ENCODE data around the gene CTNNA3. TPM values are rescaled to one million over a fixed set of nuclear protein-coding genes. Genes with fewer than 3 reads are reported as not detected.

The CTNNA3 gene
- total RNA-seq, 2 donors from 2014 or later = 3.2 to 7.2 TPM

DNA sequence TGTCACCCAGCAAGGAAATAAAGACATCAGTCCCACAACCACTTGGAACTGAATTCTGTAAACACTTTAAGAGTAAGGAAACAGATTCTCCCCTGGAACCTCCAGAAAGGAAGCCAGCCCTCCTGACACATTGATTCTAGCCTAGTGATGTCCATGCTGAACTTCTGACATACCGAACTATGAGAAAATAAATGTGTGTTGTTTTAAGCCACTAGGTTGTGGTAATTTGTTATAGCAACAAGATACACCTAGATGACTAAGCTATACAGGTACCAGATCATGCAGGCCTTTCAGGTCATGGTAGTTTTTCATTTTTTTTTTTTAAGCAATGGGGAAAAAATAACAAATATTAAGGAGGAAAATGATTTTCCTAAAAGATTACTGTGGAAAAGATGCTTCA, 807.8 kb downstream of the CTNNA3 start:
- Histone ChIP-seq H3K36me3 (ENCODE audit: control insufficient read depth, insufficient read depth, low read length) (no peaks in the 10 kb centered on the region), H3K27me3 (ENCODE audit: control insufficient read depth, insufficient read depth, low read length, poor library complexity, severe bottlenecking) (no peaks in the 10 kb centered on the region), H3K4me1 (ENCODE audit: control insufficient read depth, insufficient read depth, low read length) (no peaks in the 10 kb centered on the region), H3K9me3 (ENCODE audit: control insufficient read depth, low read length) (no peaks in the 10 kb centered on the region), H3K27ac (ENCODE audit: low read depth, low read length) (no peak overlapping the region), H3K4me3 (ENCODE audit: low read length) (no peak overlapping the region), H3K9ac (ENCODE audit: extremely low read depth, low read length, poor library complexity, severe bottlenecking) (no peak overlapping the region)
- H3K27ac Mint-ChIP-seq = no peak overlapping the region
- no peak for DNase-seq
- no peak overlapping the region for H3K4me3 Mint-ChIP-seq
- 92% methylated on average over 1 of the region's 1 CpG; no CpG with 5 or more reads in 1 of the 2 experiments for WGBS, 2 experiments (ENCODE audit: insufficient coverage in 1 of 2, insufficient read length in 1 of 2)
- H3K36me3 Mint-ChIP-seq (ENCODE audit: low read depth) = no peaks in the 10 kb centered on the region
- TF ChIP-seq, protein P1, sequence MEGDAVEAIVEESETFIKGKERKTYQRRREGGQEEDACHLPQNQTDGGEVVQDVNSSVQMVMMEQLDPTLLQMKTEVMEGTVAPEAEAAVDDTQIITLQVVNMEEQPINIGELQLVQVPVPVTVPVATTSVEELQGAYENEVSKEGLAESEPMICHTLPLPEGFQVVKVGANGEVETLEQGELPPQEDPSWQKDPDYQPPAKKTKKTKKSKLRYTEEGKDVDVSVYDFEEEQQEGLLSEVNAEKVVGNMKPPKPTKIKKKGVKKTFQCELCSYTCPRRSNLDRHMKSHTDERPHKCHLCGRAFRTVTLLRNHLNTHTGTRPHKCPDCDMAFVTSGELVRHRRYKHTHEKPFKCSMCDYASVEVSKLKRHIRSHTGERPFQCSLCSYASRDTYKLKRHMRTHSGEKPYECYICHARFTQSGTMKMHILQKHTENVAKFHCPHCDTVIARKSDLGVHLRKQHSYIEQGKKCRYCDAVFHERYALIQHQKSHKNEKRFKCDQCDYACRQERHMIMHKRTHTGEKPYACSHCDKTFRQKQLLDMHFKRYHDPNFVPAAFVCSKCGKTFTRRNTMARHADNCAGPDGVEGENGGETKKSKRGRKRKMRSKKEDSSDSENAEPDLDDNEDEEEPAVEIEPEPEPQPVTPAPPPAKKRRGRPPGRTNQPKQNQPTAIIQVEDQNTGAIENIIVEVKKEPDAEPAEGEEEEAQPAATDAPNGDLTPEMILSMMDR (conservative IDR thresholded peaks at IDR 0.05) = no peak
- H3K9me3 Mint-ChIP-seq = no peaks in the 10 kb centered on the region
- peaks cover 15% of the 10 kb centered on the region for H3K4me1 Mint-ChIP-seq
- peaks cover 2% of the 10 kb centered on the region for H3K27me3 Mint-ChIP-seq (ENCODE audit: insufficient read depth)

DNA sequence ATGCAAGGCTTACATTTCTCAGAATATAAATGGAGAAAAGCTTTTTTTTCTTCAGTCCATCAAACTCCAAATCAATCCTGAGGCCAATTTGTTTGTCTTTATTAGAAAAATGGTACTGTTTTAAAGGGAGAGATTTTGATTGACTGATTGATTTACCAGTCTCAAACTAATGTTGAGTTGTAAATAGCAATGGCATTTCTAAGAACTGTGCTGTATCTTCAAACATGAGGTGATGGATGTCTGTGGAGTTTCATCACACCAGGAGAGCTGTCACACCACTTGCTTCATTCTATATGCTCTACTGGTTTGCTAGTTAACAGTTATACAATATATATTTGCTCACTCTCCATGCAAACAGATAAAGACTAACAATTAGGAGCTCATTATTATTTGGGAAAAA, 809.1 kb downstream of the CTNNA3 start:
- Mint-ChIP-seq H3K27ac (no peak overlapping the region), H3K4me3 (no peak overlapping the region), H3K36me3 (ENCODE audit: low read depth) (no peaks in the 10 kb centered on the region), H3K9me3 (no peaks in the 10 kb centered on the region), H3K27me3 (ENCODE audit: insufficient read depth) (peaks cover 2% of the 10 kb centered on the region), H3K4me1 (peaks cover 11% of the 10 kb centered on the region)
- no peaks in the 10 kb centered on the region for H3K4me1 ChIP-seq (ENCODE audit: control insufficient read depth, insufficient read depth, low read length)
- no peak overlapping the region for H3K9ac ChIP-seq (ENCODE audit: extremely low read depth, low read length, poor library complexity, severe bottlenecking)
- no peak overlapping the region for H3K27ac ChIP-seq (ENCODE audit: low read depth, low read length)
- no peaks in the 10 kb centered on the region for H3K36me3 ChIP-seq (ENCODE audit: control insufficient read depth, insufficient read depth, low read length)
- no peaks in the 10 kb centered on the region for H3K27me3 ChIP-seq (ENCODE audit: control insufficient read depth, insufficient read depth, low read length, poor library complexity, severe bottlenecking)
- no peaks in the 10 kb centered on the region for H3K9me3 ChIP-seq (ENCODE audit: control insufficient read depth, low read length)
- DNase-seq = no peak
- TF ChIP-seq, protein P1 (conservative IDR thresholded peaks at IDR 0.05) = no peak
- H3K4me3 ChIP-seq (ENCODE audit: low read length) = no peak overlapping the region

DNA sequence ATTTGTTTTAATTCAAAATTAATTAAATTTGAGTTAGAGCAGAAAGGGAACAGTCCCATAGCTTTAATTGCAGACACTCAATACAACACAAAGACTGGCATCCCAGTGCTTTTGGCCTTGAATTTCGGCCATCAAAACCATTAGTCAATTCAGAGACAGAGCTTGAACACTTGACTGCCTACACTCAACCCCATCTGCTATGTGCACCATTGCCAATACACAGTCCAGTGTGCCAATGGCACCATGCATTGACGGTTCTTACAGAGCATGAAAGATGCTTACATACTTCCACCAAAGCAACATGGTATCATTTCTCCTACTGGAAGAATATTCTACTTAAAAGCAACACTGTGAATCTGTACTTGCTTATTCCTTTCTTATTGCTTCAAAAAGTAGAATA, 813.7 kb downstream of the CTNNA3 start:
- Mint-ChIP-seq H3K36me3 (ENCODE audit: low read depth) (no peaks in the 10 kb centered on the region), H3K4me1 (peaks cover 19% of the 10 kb centered on the region), H3K27me3 (ENCODE audit: insufficient read depth) (peaks cover 6% of the 10 kb centered on the region), H3K4me3 (no peak overlapping the region), H3K27ac (no peak overlapping the region), H3K9me3 (no peaks in the 10 kb centered on the region)
- Histone ChIP-seq H3K27me3 (ENCODE audit: control insufficient read depth, insufficient read depth, low read length, poor library complexity, severe bottlenecking) (peaks cover 23% of the 10 kb centered on the region), H3K36me3 (ENCODE audit: control insufficient read depth, insufficient read depth, low read length) (no peaks in the 10 kb centered on the region), H3K27ac (ENCODE audit: low read depth, low read length) (no peak overlapping the region), H3K4me1 (ENCODE audit: control insufficient read depth, insufficient read depth, low read length) (peaks cover under 1% of the 10 kb centered on the region), H3K9me3 (ENCODE audit: control insufficient read depth, low read length) (no peaks in the 10 kb centered on the region), H3K9ac (ENCODE audit: extremely low read depth, low read length, poor library complexity, severe bottlenecking) (no peak overlapping the region), H3K4me3 (ENCODE audit: low read length) (no peak overlapping the region)
- TF ChIP-seq, protein P1 (conservative IDR thresholded peaks at IDR 0.05) = no peak
- no peak for DNase-seq
- WGBS, 2 experiments (ENCODE audit: insufficient coverage in 1 of 2, insufficient read length in 1 of 2) = 86 to 94% methylated on average over 2 of the region's 2 CpGs
